K562 (cell line): ENCODE results near the gene CDC45. TPM values are rescaled to one million over a fixed set of nuclear protein-coding genes. Genes with fewer than 3 reads are reported as not detected.

Source experiments
- ATAC-seq: fragments of 200-7000 bp; cut with Tn5 transposase; 3 replicates; pipeline ENCODE4 v1.9.1; 2020; ENCODE audit warnings: moderate library complexity
- BruUV-seq: library from RNA; stranded (reverse); fragments of 400-500 nt; replicated peaks from 2 replicates; lab custom pipeline; 2021; lab: Mats Ljungman, UMichigan
- CTCF ChIA-PET: fragments of 300-600 bp; formaldehyde crosslinking; extraction: SDS; loops from one replicate; lab custom pipeline; 2021; ENCODE audit warnings: low intra/inter-chr PET ratio; lab: Yijun Ruan, JAX
- POLR2A ChIA-PET: fragments of 300-600, 350-650 bp; sonication (Branson Sonifier 250); formaldehyde crosslinking; extraction: SDS; loops from one replicate; lab custom pipeline; 2021; ENCODE audit warnings: antibody characterized with exemption, inconsistent platforms; lab: Yijun Ruan, JAX
- DNase-seq, 4 experiments: peaks; one replicate each; pipeline versions ENCODE4 v3.0.0 to v3.0.0-alpha.2; 2011 to 2018; ENCODE audit warnings: low spot score in 3 of 4, mixed read lengths in 3 of 4; ENCODE audit errors: extremely low read depth in 1 of 4
- FAIRE-seq: peaks from 2 replicates; lab custom pipeline; 2011; peaks lifted over from hg19 to GRCh38; lab: Jason Lieb, UNC
- H2AFZ ChIP-seq: 2 replicates; pipeline ENCODE4 v1.6.0; 2011; ENCODE audit warnings: low read depth, low read length, control low read depth, inconsistent platforms
- H3K27ac ChIP-seq: fragments of 200-600 bp; 3 replicates; pipeline ENCODE4 v1.8.0; 2011; ENCODE audit warnings: low read depth, mild to moderate bottlenecking, control low read depth, inconsistent platforms, low read length, moderate library complexity, mixed read lengths; ENCODE audit errors: extremely low read depth
- H3K27me3 ChIP-seq, 2 experiments: fragments of 300-600 bp in 1 of 2; 2 replicates in 1 of 2; 3 replicates in 1 of 2; pipeline versions ENCODE4 v1.6.0 to v1.8.0; 2011; ENCODE audit warnings: inconsistent platforms in 2 of 2, low read length in 2 of 2, mild to moderate bottlenecking in 1 of 2, mixed read lengths in 1 of 2, moderate library complexity in 1 of 2; ENCODE audit not compliant: control insufficient read depth in 2 of 2, insufficient read depth in 2 of 2
- H3K36me3 ChIP-seq: fragments of 300-600 bp; 3 replicates; pipeline ENCODE4 v1.8.0; 2011; ENCODE audit warnings: mild to moderate bottlenecking, low read length, inconsistent platforms; ENCODE audit not compliant: control insufficient read depth, insufficient read depth
- H3K4me1 ChIP-seq, 2 experiments: fragments of 200-600 bp in 1 of 2; replicated peaks in 1 of 2; 2 replicates in 1 of 2; 3 replicates in 1 of 2; pipeline versions ENCODE4 v1.5.1 to v1.8.0; 2011; ENCODE audit warnings: inconsistent platforms in 2 of 2, low read length in 2 of 2, mild to moderate bottlenecking in 1 of 2, mixed read lengths in 1 of 2, moderate library complexity in 1 of 2; ENCODE audit not compliant: control insufficient read depth in 2 of 2, insufficient read depth in 2 of 2
- H3K4me2 ChIP-seq: 2 replicates; pipeline ENCODE4 v1.6.1; 2011; ENCODE audit warnings: low read length, control low read depth, inconsistent platforms, mixed read lengths; ENCODE audit not compliant: insufficient read depth
- H3K4me3 ChIP-seq: fragments of 200-600 bp; sonication (generic), shearing (Covaris generic); 2 replicates; pipeline ENCODE4 v1.5.1; 2016; ENCODE audit warnings: control low read depth, inconsistent platforms
- H3K79me2 ChIP-seq: fragments of 200-600 bp; 3 replicates; pipeline ENCODE4 v1.8.0; 2011; ENCODE audit warnings: low read length, inconsistent platforms; ENCODE audit not compliant: control insufficient read depth, insufficient read depth
- H3K9ac ChIP-seq, 2 experiments: 2 replicates each; pipeline versions ENCODE4 v1.6.0 to v1.6.1; 2011; ENCODE audit warnings: low read depth in 2 of 2, low read length in 2 of 2, control low read depth in 1 of 2, inconsistent platforms in 1 of 2, mild to moderate bottlenecking in 1 of 2, mixed read lengths in 1 of 2; ENCODE audit not compliant: insufficient read depth in 1 of 2
- H3K9me1 ChIP-seq: one replicate; pipeline ENCODE4 v1.6.0; 2011; ENCODE audit warnings: inconsistent platforms, mild to moderate bottlenecking, low read length, moderate library complexity; ENCODE audit not compliant: control insufficient read depth, insufficient read depth
- H3K9me3 ChIP-seq: replicated peaks from 2 replicates; pipeline ENCODE4 v1.5.1; 2011; ENCODE audit warnings: low read depth, low read length, inconsistent platforms; ENCODE audit not compliant: control insufficient read depth, insufficient read depth
- H4K20me1 ChIP-seq: replicated peaks from 2 replicates; pipeline ENCODE4 v1.6.1; 2011; ENCODE audit warnings: low read length, inconsistent platforms, mixed read lengths; ENCODE audit not compliant: control insufficient read depth, insufficient read depth
- ARHGAP35 ChIP-seq: fragments of 450-650 bp; IDR thresholded peaks from 2 replicates; pipeline ENCODE4 v1.6.1; 2018; ENCODE audit not compliant: partially characterized antibody
- NCOA6 ChIP-seq: fragments of 450-650 bp; IDR thresholded peaks from 2 replicates; pipeline ENCODE4 v1.6.1; 2017; ENCODE audit warnings: mild to moderate bottlenecking
- ZNF124 ChIP-seq: sonication (generic); formaldehyde crosslinking; IDR thresholded peaks from 2 replicates; pipeline ENCODE4 v1.8.1; 2022; ENCODE audit warnings: missing genetic modification reagents
- ZNF282 ChIP-seq: sonication (generic); formaldehyde crosslinking; IDR thresholded peaks from 2 replicates; pipeline ENCODE4 v1.8.1; 2023; ENCODE audit warnings: missing genetic modification reagents
- ZNF695 ChIP-seq: fragments of 450-650 bp; formaldehyde crosslinking; IDR thresholded peaks from 2 replicates; pipeline ENCODE4 v1.4.0; 2020; ENCODE audit warnings: mild to moderate bottlenecking, moderate library complexity
- ZNF699 ChIP-seq: fragments of 250-450 bp; sonication (Bioruptor Pico); IDR thresholded peaks from 2 replicates; pipeline ENCODE4 v1.8.0; 2021; ENCODE audit warnings: mild to moderate bottlenecking, moderate library complexity; ENCODE audit not compliant: insufficient replicate concordance
- WGBS: fragments of 100-300 bp; shearing (Covaris generic); methylation state at CpG from one replicate; pipeline ENCODE4 v1.1.6; 2016; ENCODE audit warnings: low coverage, mixed read lengths; ENCODE audit not compliant: insufficient coverage; ENCODE audit errors: missing lambda C conversion rate; 5-methylcytosine and 5-hydroxymethylcytosine counted together
- in situ Hi-C: fragments of 300-500 bp; cut with MboI; formaldehyde crosslinking; loops from 4 replicates; pipeline ENCODE4 v1.15.0; 2018; ENCODE audit warnings: inconsistent platforms, mixed read lengths
- intact Hi-C: fragments of 100-400 bp; cut with micrococcal nuclease; formaldehyde crosslinking; loops from 2 replicates; pipeline ENCODE4 v1.14.2; 2022
- polyA plus RNA-seq, 8 experiments: library from polyadenylated mRNA; depleted of rRNA in 4 of 8; stranded (reverse) in 5 of 8; unstranded in 3 of 8; fragments of >200 nt; fragmentation: Nextera tagmentation in 2 of 8; fragmentation: Illumina TruSeq in 1 of 8; extraction: Ambion mirVana in 2 of 8; extraction: Trizol in 1 of 8; gene quantifications; 2 replicates each; pipeline versions ENCODE4 v1.2.1 to v1.2.3, GENCODE V29; 2011 to 2014; ENCODE audit warnings: inconsistent platforms in 1 of 8, missing spikeins in 1 of 8
- total RNA-seq, 7 experiments: library from RNA; depleted of rRNA in 6 of 7; stranded (reverse); fragments of >200 nt in 6 of 7; fragmentation: Illumina TruSeq in 2 of 7; extraction: Trizol in 2 of 7; gene quantifications; 2 replicates each; pipeline versions ENCODE4 v1.2.1 to v1.2.3, GENCODE V29; 2011 to 2021; ENCODE audit warnings: low replicate concordance in 1 of 7
- TF ChIP-seq, protein P1 (sequence below): sonication (generic); formaldehyde crosslinking; IDR thresholded peaks from 2 replicates; pipeline ENCODE4 v1.8.0; 2023; ENCODE audit warnings: mild to moderate bottlenecking, missing genetic modification reagents
- TF ChIP-seq, protein P2 (sequence below): sonication (generic); formaldehyde crosslinking; IDR thresholded peaks from 2 replicates; pipeline ENCODE4 v1.8.0; 2022; ENCODE audit warnings: mild to moderate bottlenecking, missing genetic modification reagents

CDC45 gene
- total and polyA plus RNA-seq, 9 of the 15 experiments (the other 6 are each of a cell fraction or from before 2014, with no cell fraction given): 251 to 580 (median 410) TPM

DNA sequence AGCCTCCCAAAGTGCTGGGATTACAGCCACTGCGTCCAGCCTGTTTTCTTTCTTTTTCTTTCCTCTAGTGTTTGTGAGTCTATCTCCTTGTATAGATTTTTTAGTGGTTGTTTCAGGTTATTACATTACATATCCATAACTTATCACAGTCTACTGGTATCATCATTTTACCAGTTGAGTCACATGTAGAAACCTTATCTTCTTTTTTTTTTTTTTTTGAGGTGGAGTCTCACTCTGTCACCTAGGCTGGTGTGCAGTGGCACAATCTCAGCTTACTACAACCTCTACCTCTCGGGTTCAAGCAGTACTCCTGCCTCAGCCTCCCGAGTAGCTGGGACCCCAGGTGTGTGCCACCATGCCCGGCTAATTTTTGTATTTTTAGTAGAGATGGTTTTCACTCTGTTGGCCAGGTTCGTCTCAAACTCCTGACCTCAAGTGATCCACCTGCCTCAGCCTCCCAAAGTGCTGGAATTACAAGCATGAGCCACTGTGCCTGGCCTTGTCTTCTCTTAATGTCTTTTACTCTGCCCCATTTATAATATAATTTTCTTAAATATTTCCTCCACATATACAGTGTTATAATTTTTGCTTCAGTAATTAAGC is 11.0 kb downstream of the CDC45 start (continued):
- TF ChIP-seq, protein P1, sequence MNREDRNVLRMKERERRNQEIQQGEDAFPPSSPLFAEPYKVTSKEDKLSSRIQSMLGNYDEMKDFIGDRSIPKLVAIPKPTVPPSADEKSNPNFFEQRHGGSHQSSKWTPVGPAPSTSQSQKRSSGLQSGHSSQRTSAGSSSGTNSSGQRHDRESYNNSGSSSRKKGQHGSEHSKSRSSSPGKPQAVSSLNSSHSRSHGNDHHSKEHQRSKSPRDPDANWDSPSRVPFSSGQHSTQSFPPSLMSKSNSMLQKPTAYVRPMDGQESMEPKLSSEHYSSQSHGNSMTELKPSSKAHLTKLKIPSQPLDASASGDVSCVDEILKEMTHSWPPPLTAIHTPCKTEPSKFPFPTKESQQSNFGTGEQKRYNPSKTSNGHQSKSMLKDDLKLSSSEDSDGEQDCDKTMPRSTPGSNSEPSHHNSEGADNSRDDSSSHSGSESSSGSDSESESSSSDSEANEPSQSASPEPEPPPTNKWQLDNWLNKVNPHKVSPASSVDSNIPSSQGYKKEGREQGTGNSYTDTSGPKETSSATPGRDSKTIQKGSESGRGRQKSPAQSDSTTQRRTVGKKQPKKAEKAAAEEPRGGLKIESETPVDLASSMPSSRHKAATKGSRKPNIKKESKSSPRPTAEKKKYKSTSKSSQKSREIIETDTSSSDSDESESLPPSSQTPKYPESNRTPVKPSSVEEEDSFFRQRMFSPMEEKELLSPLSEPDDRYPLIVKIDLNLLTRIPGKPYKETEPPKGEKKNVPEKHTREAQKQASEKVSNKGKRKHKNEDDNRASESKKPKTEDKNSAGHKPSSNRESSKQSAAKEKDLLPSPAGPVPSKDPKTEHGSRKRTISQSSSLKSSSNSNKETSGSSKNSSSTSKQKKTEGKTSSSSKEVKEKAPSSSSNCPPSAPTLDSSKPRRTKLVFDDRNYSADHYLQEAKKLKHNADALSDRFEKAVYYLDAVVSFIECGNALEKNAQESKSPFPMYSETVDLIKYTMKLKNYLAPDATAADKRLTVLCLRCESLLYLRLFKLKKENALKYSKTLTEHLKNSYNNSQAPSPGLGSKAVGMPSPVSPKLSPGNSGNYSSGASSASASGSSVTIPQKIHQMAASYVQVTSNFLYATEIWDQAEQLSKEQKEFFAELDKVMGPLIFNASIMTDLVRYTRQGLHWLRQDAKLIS (CRISPR knock-in tag): no peak
- TF ChIP-seq ZNF695 (CRISPR knock-in tag): no peak
- peak; percentile 79; the same call in 1 of the 2 replicates for TF ChIP-seq ZNF282 (CRISPR knock-in tag)
- 0 out of 2 replicates have a peak, but pooled peaks have one; percentile 50 for TF ChIP-seq ZNF124
- TF ChIP-seq, all 486 proteins: peak for 12

DNA sequence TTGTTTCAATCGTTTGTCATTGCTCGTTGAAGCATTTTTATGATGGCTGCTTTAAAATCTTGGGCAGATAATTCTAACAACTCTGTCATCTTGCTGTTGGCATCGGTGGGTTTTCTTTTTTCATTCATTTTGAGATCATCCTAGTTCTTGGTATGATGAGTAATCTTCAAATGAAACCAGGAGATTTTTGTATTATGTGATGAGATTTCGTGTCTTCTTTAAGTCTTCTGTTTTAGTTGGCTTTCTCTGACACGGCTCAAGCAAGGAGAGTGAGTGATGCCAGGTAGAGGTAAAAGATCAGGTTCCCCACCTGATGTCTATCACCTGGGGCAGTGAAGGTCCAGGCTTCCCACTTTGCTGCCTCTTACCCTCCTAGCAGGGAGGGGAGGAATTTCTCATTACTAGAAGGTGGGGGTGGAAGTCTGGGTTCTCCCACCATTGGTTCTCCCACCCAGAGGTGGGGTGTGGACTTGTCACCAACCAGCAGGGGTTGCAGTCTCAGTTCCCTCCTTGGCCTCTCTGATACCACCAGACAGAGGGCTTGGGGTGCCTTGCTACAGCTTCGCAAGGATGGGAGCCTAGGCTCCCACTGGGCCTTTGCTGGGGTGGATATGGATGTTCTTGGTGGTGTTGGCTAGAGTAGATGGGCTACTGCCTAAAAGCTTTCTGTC is 12.9 kb downstream of the CDC45 start:
- H3K27ac ChIP-seq: no peak overlapping the region
- ATAC-seq: peak; percentile 11; the same call in 2 of the 3 replicates
- peaks cover 97% of the 10 kb centered on the region for H3K36me3 ChIP-seq
- H3K9ac ChIP-seq: peak overlapping the region in 1 of 2 experiments; percentile 10; a peak in 1 of 4 replicates
- H3K9me1 ChIP-seq: no peaks in the 10 kb centered on the region
- no peak overlapping the region for H3K4me3 ChIP-seq
- H3K4me1 ChIP-seq: no peaks in the 10 kb centered on the region; a peak in 2 of 5 replicates
- 84% methylated on average over 6 of the region's 6 CpGs for WGBS
- intact Hi-C loops: no loop called here
- ChIA-PET CTCF (interaction anchor here (0.5 kb wide), 1 partner anchor 37 kb away, joined by 3 read pairs; no protein-coding TSS in a partner anchor), POLR2A (interaction anchor here (0.6 to 7.8 kb wide), 4 partner anchors 9 to 310 kb away, joined by 3 to 95 read pairs (median 28); partner anchors contain the start of genes CDC45 and UFD1)
- peaks cover 22% of the 10 kb centered on the region for H3K79me2 ChIP-seq
- no peaks in the 10 kb centered on the region; the same call in 1 of the 2 replicates for H4K20me1 ChIP-seq
- peak in 2 of 4 experiments; percentile 78 to 80 for DNase-seq
- no peaks in the 10 kb centered on the region for H3K27me3 ChIP-seq
- in situ Hi-C loops: no loop called here
- no peak overlapping the region for H2AFZ ChIP-seq
- H3K9me3 ChIP-seq: no peaks in the 10 kb centered on the region
- FAIRE-seq: no peak
- BruUV-seq: no TSS peak
- no peak overlapping the region for H3K4me2 ChIP-seq
- TF ChIP-seq, protein P1 (CRISPR knock-in tag): 0 out of 2 replicates have a peak, but pooled peaks have one; percentile 46
- TF ChIP-seq ARHGAP35: no peak
- TF ChIP-seq, protein P2, sequence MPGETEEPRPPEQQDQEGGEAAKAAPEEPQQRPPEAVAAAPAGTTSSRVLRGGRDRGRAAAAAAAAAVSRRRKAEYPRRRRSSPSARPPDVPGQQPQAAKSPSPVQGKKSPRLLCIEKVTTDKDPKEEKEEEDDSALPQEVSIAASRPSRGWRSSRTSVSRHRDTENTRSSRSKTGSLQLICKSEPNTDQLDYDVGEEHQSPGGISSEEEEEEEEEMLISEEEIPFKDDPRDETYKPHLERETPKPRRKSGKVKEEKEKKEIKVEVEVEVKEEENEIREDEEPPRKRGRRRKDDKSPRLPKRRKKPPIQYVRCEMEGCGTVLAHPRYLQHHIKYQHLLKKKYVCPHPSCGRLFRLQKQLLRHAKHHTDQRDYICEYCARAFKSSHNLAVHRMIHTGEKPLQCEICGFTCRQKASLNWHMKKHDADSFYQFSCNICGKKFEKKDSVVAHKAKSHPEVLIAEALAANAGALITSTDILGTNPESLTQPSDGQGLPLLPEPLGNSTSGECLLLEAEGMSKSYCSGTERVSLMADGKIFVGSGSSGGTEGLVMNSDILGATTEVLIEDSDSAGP (CRISPR knock-in tag): 0 out of 2 replicates have a peak, but pooled peaks have one; percentile 15
- TF ChIP-seq ZNF699 (CRISPR knock-in tag): peak; percentile 16
- TF ChIP-seq NCOA6: no peak
